CD14-positive monocyte (primary cell): Measurements from ENCODE around the gene GALP. TPM values are rescaled to one million over a fixed set of nuclear protein-coding genes. Genes with fewer than 3 reads are reported as not detected.

Experiments
- DNase-seq, 3 donors: peaks; one replicate each; pipeline ENCODE4 v3.0.0-alpha.2; 2011 to 2022
- H2AFZ ChIP-seq: 2 replicates; pipeline ENCODE4 v1.6.0; 2012; ENCODE audit warnings: mild to moderate bottlenecking, low read depth, low read length, inconsistent platforms; ENCODE audit not compliant: insufficient read depth, poor library complexity, severe bottlenecking
- H3K27ac ChIP-seq, 2 donors: 1 replicate in 1 of 2; 2 replicates in 1 of 2; pipeline ENCODE4 v1.5.1; 2012 to 2013; ENCODE audit warnings: low read length in 2 of 2, control low read depth in 1 of 2, inconsistent platforms in 1 of 2, low read depth in 1 of 2, mild to moderate bottlenecking in 1 of 2
- H3K27me3 ChIP-seq, 2 donors: one replicate each; pipeline versions ENCODE4 v1.6.0 to v1.6.1; 2011 to 2013; ENCODE audit warnings: low read length in 2 of 2; ENCODE audit not compliant: control insufficient read depth in 2 of 2, insufficient read depth in 2 of 2
- H3K36me3 ChIP-seq, 2 donors: replicated peaks in 1 of 2; 1 replicate in 1 of 2; 2 replicates in 1 of 2; pipeline versions ENCODE4 v1.5.1 to v1.6.1; 2012 to 2013; ENCODE audit warnings: low read length in 2 of 2, control low read depth in 1 of 2, inconsistent platforms in 1 of 2, mild to moderate bottlenecking in 1 of 2; ENCODE audit not compliant: insufficient read depth in 2 of 2, control insufficient read depth in 1 of 2
- H3K4me1 ChIP-seq, 2 donors: 1 replicate in 1 of 2; 2 replicates in 1 of 2; pipeline versions ENCODE4 v1.5.1 to v1.6.1; 2012 to 2013; ENCODE audit warnings: low read length in 2 of 2, control low read depth in 1 of 2, inconsistent platforms in 1 of 2, mild to moderate bottlenecking in 1 of 2, moderate library complexity in 1 of 2; ENCODE audit not compliant: insufficient read depth in 2 of 2, control insufficient read depth in 1 of 2
- H3K4me2 ChIP-seq: replicated peaks from 2 replicates; pipeline ENCODE3; 2012; ENCODE audit warnings: low read length, moderate library complexity, mild to moderate bottlenecking; ENCODE audit not compliant: poor library complexity, severe bottlenecking; ENCODE audit errors: extremely low read depth
- H3K4me3 ChIP-seq, 3 experiments: fragments of 200-600 bp in 1 of 3; sonication (generic) in 1 of 3; replicated peaks in 1 of 3; 1 replicate in 2 of 3; 2 replicates in 1 of 3; pipeline ENCODE4 v1.5.1; 2011 to 2013; ENCODE audit warnings: low read length in 3 of 3, mild to moderate bottlenecking in 3 of 3, control low read depth in 2 of 3, low read depth in 2 of 3, inconsistent platforms in 1 of 3, moderate library complexity in 1 of 3
- H3K79me2 ChIP-seq: 2 replicates; pipeline ENCODE4 v1.6.0; 2012; ENCODE audit warnings: mild to moderate bottlenecking, control low read depth, inconsistent platforms, low read length, moderate library complexity; ENCODE audit not compliant: insufficient read depth
- H3K9ac ChIP-seq: 2 replicates; pipeline ENCODE4 v1.6.0; 2017; ENCODE audit warnings: low read length, mild to moderate bottlenecking; ENCODE audit not compliant: insufficient read depth, poor library complexity, severe bottlenecking
- H3K9me3 ChIP-seq, 2 donors: replicated peaks in 1 of 2; 1 replicate in 1 of 2; 2 replicates in 1 of 2; pipeline versions ENCODE4 v1.5.1 to v1.6.1; 2012 to 2013; ENCODE audit warnings: low read length in 2 of 2, control low read depth in 1 of 2; ENCODE audit not compliant: control insufficient read depth in 1 of 2, insufficient read depth in 1 of 2
- H4K20me1 ChIP-seq: 2 replicates; pipeline ENCODE4 v1.6.0; 2012; ENCODE audit warnings: mild to moderate bottlenecking, low read length, control low read depth, moderate library complexity; ENCODE audit not compliant: insufficient read depth
- H3K27ac Mint-ChIP-seq, 7 donors: one replicate each; pipeline ENCODE4 v1.8.0; 2020; ENCODE audit warnings: mild to moderate bottlenecking in 7 of 7, mixed read lengths in 7 of 7, moderate library complexity in 6 of 7, inconsistent platforms in 2 of 7
- H3K27me3 Mint-ChIP-seq, 3 donors: one replicate each; pipeline ENCODE4 v1.8.0; 2021 to 2022; ENCODE audit warnings: low read depth in 3 of 3, mild to moderate bottlenecking in 3 of 3, mixed read lengths in 3 of 3, moderate library complexity in 3 of 3, inconsistent platforms in 1 of 3
- H3K36me3 Mint-ChIP-seq, 2 donors: one replicate each; pipeline ENCODE4 v1.8.0; 2020; ENCODE audit warnings: mixed read lengths in 2 of 2, inconsistent platforms in 1 of 2, mild to moderate bottlenecking in 1 of 2
- H3K4me1 Mint-ChIP-seq: one replicate; pipeline ENCODE4 v1.8.0; 2020; ENCODE audit warnings: mild to moderate bottlenecking, mixed read lengths
- H3K4me3 Mint-ChIP-seq, 2 donors: one replicate each; pipeline ENCODE4 v1.8.0; 2020; ENCODE audit warnings: mild to moderate bottlenecking in 2 of 2, mixed read lengths in 2 of 2, moderate library complexity in 1 of 2
- H3K9me3 Mint-ChIP-seq, 7 donors: one replicate each; pipeline ENCODE4 v1.8.0; 2020 to 2022; ENCODE audit warnings: mixed read lengths in 7 of 7, mild to moderate bottlenecking in 6 of 7, moderate library complexity in 6 of 7, inconsistent platforms in 2 of 7
- WGBS: methylation state at CpG from one replicate; pipeline ENCODE4 v1.1.5; 2013; ENCODE audit warnings: missing lambda C conversion rate; ENCODE audit not compliant: insufficient coverage; 5-methylcytosine and 5-hydroxymethylcytosine counted together
- intact Hi-C, 2 donors: fragments of 100-400 bp; cut with micrococcal nuclease; formaldehyde crosslinking; loops; one replicate each; pipeline versions ENCODE4 v1.15.0 to v1.15.1; 2023
- polyA plus RNA-seq, 3 donors: library from polyadenylated mRNA; depleted of rRNA in 1 of 3; unstranded in 2 of 3; stranded (reverse) in 1 of 3; fragments of 300-500 nt in 2 of 3; fragments of >200 nt in 1 of 3; fragmentation: Illumina TruSeq in 2 of 3; gene quantifications; 1 replicate in 2 of 3; 2 replicates in 1 of 3; pipeline ENCODE4 v1.2.3, GENCODE V29; 2012 to 2021
- small RNA-seq: library from RNA; depleted of rRNA; stranded (forward); fragments of <200 nt; gene quantifications from one replicate; pipeline ENCODE3, GENCODE V24; 2012; ENCODE audit warnings: low read depth; ENCODE audit not compliant: insufficient read length
- TF ChIP-seq, protein P1 (sequence below): fragments of 200-600 bp; IDR thresholded peaks from one replicate; pipeline ENCODE4 v1.8.0; 2022; ENCODE audit warnings: antibody characterized with exemption, mild to moderate bottlenecking

GALP gene
- polyA plus RNA-seq, 3 donors = not detected

DNA sequence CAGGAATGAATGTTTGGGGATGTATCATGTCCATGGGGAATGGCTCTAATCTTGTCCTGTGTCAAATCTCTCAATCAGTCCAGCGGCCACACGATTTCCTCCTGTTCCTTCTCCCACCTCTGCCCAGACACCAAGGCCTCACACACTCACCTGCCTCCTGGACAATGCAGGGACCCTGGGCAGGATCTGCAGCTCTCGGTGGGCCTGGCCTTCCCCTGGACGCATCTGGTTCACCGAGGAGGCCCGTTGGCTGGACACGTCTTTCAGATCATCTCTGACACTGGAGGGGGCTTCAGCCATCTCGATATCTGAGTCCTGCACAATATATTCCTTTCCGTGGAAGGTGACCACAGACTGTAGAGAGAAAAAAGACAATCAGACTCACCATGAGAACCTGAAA lies 47.7 kb downstream of the GALP start:
- 93% methylated on average over 6 of the region's 9 CpGs for WGBS
- H3K27me3 Mint-ChIP-seq = peaks cover 0 to 2% (median 0%) of the 10 kb centered on the region in 3 donors

More for the DNA sequence above, 47.7 kb downstream of the GALP start:
- Histone ChIP-seq H4K20me1 (no peaks in the 10 kb centered on the region), H3K27ac (no peak overlapping the region), H3K9me3 (no peaks in the 10 kb centered on the region), H3K9ac (no peak overlapping the region), H3K4me3 (no peak overlapping the region), H3K27me3 (no peaks in the 10 kb centered on the region), H3K4me1 (no peaks in the 10 kb centered on the region), H3K79me2 (no peaks in the 10 kb centered on the region), H3K4me2 (no peak overlapping the region), H2AFZ (no peak overlapping the region), H3K36me3 (peaks cover 6 to 19% of the 10 kb centered on the region in 2 donors)
- Mint-ChIP-seq H3K9me3 (peaks cover 0 to 1% (median 0%) of the 10 kb centered on the region in 7 donors), H3K4me1 (no peaks in the 10 kb centered on the region), H3K36me3 (peaks cover 25 to 34% of the 10 kb centered on the region in 2 donors), H3K4me3 (no peak overlapping the region), H3K27ac (peak overlapping the region in 1 of 7 donors; percentile 58)
- no peak for DNase-seq
- intact Hi-C loops = no loop called here
- TF ChIP-seq, protein P1, sequence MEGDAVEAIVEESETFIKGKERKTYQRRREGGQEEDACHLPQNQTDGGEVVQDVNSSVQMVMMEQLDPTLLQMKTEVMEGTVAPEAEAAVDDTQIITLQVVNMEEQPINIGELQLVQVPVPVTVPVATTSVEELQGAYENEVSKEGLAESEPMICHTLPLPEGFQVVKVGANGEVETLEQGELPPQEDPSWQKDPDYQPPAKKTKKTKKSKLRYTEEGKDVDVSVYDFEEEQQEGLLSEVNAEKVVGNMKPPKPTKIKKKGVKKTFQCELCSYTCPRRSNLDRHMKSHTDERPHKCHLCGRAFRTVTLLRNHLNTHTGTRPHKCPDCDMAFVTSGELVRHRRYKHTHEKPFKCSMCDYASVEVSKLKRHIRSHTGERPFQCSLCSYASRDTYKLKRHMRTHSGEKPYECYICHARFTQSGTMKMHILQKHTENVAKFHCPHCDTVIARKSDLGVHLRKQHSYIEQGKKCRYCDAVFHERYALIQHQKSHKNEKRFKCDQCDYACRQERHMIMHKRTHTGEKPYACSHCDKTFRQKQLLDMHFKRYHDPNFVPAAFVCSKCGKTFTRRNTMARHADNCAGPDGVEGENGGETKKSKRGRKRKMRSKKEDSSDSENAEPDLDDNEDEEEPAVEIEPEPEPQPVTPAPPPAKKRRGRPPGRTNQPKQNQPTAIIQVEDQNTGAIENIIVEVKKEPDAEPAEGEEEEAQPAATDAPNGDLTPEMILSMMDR = no peak

Small RNA genes lying within 50 kb of the gene (small RNA-seq; reads per million reads assigned to genes)
- gene AC024580.2 = not detected

Other genes starting within 250 kb of the GALP start
- not detected for gene NLRP13, start 243.7 kb upstream of the GALP start, polyA plus RNA-seq
- not detected for gene NLRP8, start 228.2 kb upstream of the GALP start, polyA plus RNA-seq
- not detected for gene NLRP5, start 189.2 kb upstream of the GALP start, polyA plus RNA-seq
- 10 to 100 TPM in 1 of 3 donors, 1 to 10 TPM in 2; 1.2 to 16.2 (median 1.8) TPM for gene ZNF787, start 54.7 kb upstream of the GALP start, polyA plus RNA-seq
- 1 to 10 TPM; 2.7 to 6.9 (median 3.5) TPM for gene ZNF444, start 34.7 kb upstream of the GALP start, polyA plus RNA-seq
- not detected for gene ZSCAN5B, start 21.8 kb downstream of the GALP start, polyA plus RNA-seq
- gene ZSCAN5C, start 26.3 kb downstream of the GALP start, polyA plus RNA-seq = not detected
- under 1 TPM; 0.25 to 0.70 (median 0.61) TPM for gene EDDM13, start 96.7 kb downstream of the GALP start, polyA plus RNA-seq
- gene ZSCAN5A, start 138.8 kb downstream of the GALP start, polyA plus RNA-seq = 10 to 100 TPM in 1 of 3 donors, 1 to 10 TPM in 2; 5.3 to 11.3 (median 6.3) TPM
- gene ZNF582, start 217.5 kb downstream of the GALP start, polyA plus RNA-seq = 1 to 10 TPM; 1.4 to 4.9 (median 1.6) TPM
- gene ZNF583, start 228.3 kb downstream of the GALP start, polyA plus RNA-seq = 1 to 10 TPM; 1.3 to 6.6 (median 4.0) TPM